Smooth muscle cell of trachea (primary cell): Measurements from ENCODE around the gene RAB4B. TPM values are rescaled to one million over a fixed set of nuclear protein-coding genes. Genes with fewer than 3 reads are reported as not detected.

Experiments
- total RNA-seq: library from RNA; depleted of rRNA; stranded (reverse); fragments of >200 nt; gene quantifications from 2 replicates; pipeline ENCODE4 v1.2.1, GENCODE V29; 2014

RAB4B gene, protein sequence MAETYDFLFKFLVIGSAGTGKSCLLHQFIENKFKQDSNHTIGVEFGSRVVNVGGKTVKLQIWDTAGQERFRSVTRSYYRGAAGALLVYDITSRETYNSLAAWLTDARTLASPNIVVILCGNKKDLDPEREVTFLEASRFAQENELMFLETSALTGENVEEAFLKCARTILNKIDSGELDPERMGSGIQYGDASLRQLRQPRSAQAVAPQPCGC
- 12.2 and 13.5 TPM in 2 replicates for total RNA-seq

DNA sequence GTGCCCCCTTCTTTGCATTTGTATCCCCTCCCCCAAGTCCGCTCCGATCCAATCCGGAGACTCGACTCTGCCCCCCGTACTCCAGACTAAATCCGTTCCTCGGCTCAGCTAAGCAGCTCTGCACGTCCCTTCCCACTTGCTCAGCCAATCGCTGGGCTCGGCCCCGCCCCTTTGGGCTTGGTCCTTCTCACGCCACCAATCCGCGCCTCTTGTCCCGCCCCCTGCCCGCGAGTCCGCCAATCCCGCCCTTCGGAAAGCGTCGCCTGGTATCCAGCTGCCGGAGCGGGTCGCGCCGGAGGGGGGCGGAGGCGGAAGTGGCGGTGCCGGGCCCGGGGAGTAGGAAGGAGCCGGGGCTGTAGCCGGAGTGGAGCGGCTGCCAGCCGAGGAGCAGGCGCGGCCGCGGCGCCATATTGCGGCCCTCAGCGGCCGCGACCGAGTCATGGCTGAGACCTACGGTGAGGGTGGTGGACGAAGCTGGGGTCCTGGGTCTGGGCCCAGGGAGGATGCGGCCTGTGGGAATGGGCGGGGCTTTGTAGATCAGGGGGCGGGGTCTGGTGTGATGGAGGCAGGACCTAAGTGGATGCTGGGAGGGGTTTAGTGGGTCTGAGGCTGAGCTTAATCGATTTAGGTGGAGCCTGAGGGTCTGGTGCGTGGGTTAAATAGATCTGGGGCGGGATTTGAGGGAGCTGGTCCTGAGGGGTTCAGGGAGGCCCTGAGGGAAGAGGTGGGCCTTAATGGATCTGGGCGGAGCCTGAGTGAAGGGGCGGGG is at the start of gene RAB4B:
TSS of gene RAB4B (plus strand) at position 311 of the 769 bp plus-strand sequence. CDS start at position 440, 129 bp downstream.

DNA sequence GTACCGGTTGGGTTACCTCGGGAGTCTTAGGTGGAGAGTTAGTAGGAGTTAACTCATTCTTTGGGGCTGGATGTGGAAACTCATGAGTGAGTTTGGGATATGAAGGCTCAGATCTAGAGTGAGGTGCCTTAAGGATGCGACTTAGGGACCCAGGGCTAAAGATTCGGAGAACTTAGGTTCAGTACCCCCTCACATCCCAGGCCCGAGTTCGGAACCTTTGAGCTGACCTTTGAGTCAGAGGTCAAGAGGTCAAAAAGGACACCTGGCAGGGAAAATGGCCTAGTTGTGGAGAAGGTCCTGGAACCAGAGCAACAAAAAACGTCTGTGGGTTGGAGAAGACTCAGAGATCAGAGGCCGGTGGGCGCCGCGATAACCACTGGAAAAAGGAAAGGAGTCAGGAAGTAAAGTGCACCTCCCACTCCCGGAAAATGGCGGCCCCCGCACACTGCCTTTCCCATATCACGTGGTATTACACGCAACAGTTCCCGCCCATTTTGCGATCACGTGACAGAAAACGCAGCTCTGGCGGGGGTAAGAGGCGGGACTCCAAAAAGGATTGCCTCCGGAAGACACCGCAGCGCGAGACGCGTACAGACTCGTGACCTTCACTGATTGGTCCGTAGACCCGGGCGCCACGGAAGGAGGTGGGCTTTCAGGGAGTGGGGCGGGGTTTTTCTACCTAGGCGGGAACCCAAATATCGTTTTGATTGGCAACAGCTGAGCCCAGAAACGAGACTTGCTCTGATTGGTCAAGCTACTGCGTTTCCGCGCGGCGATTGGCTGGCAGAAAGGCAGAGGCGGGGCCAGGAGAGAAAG is 27.8 kb upstream of the RAB4B start, which contains the start of gene ACTMAP:
TSS of gene ACTMAP (minus strand) at position 420 of the 816 bp plus-strand sequence. CDS start 674 bp downstream, outside the sequence.

GRCh38 chr19:40750874-40751537 is 27.0 kb upstream of the RAB4B start, which contains the start of gene SNRPA:
SNRPA (plus strand) TSS chr19:40751203; CDS start chr19:40751409, 206 bp downstream.

GRCh38 chr19:40774916-40775631 is 3.0 kb upstream of the RAB4B start, which contains the start of gene MIA:
MIA (plus strand) TSS chr19:40775521; CDS start chr19:40775543, 22 bp downstream.

DNA sequence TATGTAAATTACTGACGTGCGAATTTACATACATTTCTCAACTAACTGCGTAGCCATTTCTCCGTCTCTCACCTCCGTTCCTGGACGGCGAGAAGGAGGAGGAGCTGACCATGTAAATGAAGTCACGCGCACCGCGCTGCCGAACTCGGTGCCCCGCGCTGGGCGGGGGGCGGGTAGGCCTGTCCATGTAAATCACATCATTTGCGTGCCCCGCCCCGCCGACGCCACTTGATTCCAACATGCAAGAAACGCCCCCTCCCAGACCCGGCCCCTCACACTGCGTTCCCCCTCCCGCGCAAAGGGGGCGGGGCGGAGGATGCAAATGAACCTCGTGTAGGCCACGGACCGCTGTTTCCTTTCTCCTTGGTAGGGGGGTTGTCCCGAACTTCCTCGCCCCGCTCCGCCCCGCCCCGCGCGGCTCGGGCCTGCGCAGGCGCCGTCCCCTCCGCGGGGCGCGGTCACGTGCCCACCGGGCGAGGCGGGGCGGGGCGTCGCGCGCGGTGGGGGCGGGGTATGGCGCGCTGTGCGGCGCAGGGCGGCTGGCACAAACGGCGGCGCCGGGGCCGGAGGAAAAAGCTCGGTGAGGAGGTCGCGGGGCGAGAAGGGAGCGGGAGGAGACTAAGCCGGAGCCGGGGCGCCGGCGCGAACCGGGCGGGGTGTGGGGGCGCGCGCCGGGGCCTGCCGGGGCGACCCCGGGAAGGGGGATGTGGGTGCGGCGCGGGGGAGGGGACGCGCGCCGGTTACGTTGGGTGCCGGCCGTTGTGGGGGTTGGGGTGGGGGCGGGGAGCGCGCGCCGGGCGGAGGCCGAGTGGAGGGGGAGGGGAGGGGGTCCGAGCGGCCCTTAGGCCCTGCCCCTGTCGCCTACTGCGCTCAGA is 20.9 kb downstream of the RAB4B start, which contains the start of gene EGLN2:
TSS of gene EGLN2 (plus strand) at position 509 of the 875 bp plus-strand sequence. CDS start 1,382 bp downstream, outside the sequence.

Other genes with a start within 250 kb of the RAB4B start
- 63.8 and 82.6 TPM in 2 replicates for gene SHKBP1, start 201.4 kb upstream of the RAB4B start, total RNA-seq
- 161 and 308 TPM in 2 replicates for gene LTBP4, start 176.9 kb upstream of the RAB4B start, total RNA-seq
- gene NUMBL, start 87.6 kb upstream of the RAB4B start, total RNA-seq: 91.5 and 93.2 TPM in 2 replicates
- 51.5 and 60.7 TPM in 2 replicates for gene COQ8B, start 61.4 kb upstream of the RAB4B start, total RNA-seq
- 21.2 and 25.1 TPM in 2 replicates for gene ITPKC, start 61.1 kb upstream of the RAB4B start, total RNA-seq
- 1.7 and 2.3 TPM in 2 replicates for gene ACTMAP, start 27.8 kb upstream of the RAB4B start, total RNA-seq
- gene SNRPA, start 27.0 kb upstream of the RAB4B start, total RNA-seq: 38.8 and 47.1 TPM in 2 replicates
- gene MIA, start 2.7 kb upstream of the RAB4B start, total RNA-seq: 0.83 TPM in 1 of 2 replicates, not detected in the other
- gene EGLN2, start 20.9 kb downstream of the RAB4B start, total RNA-seq: 129 and 153 TPM in 2 replicates
- not detected in 2 replicates for gene CYP2A6, start 72.2 kb downstream of the RAB4B start, total RNA-seq
- not detected in 2 replicates for gene CYP2A7, start 104.0 kb downstream of the RAB4B start, total RNA-seq
- not detected in 2 replicates for gene CYP2B6, start 213.0 kb downstream of the RAB4B start, total RNA-seq